Left lung (tissue), 10 donors: Measurements from ENCODE around the gene CFAP54. TPM values are rescaled to one million over a fixed set of nuclear protein-coding genes. Genes with fewer than 3 reads are reported as not detected.
"Not testable (repeated sequence)": the region's sequence is repeated elsewhere in the genome, so short reads cannot be mapped to it uniquely, and the experiment has no call there.

Experiments used
- ATAC-seq: fragments of 200-7000 bp; cut with Tn5 transposase; one replicate; pipeline ENCODE4 v1.9.1; 2020; ENCODE audit warnings: moderate library complexity
- DNase-seq, 4 donors: peaks; one replicate each; pipeline ENCODE4 v3.0.0-alpha.2; 2013 to 2020
- H3K27ac ChIP-seq, 2 donors: fragments of 200-600 bp; sonication (generic) in 1 of 2; one replicate each; pipeline versions ENCODE4 v1.5.0 to v1.8.0; 2020 to 2021
- H3K27me3 ChIP-seq, 2 donors: fragments of 200-600 bp; sonication (generic) in 1 of 2; one replicate each; pipeline versions ENCODE4 v1.5.0 to v1.8.0; 2020 to 2021
- H3K36me3 ChIP-seq, 2 donors: fragments of 200-600 bp; sonication (generic) in 1 of 2; one replicate each; pipeline versions ENCODE4 v1.5.0 to v1.8.0; 2020 to 2021
- H3K4me1 ChIP-seq, 2 donors: fragments of 200-600 bp; one replicate each; pipeline ENCODE4 v1.8.0; 2021
- H3K4me3 ChIP-seq, 2 donors: fragments of 200-600 bp; sonication (generic) in 1 of 2; one replicate each; pipeline versions ENCODE4 v1.5.0 to v1.8.0; 2020 to 2021; ENCODE audit warnings: mild to moderate bottlenecking in 1 of 2
- H3K9me3 ChIP-seq, 2 donors: fragments of 200-600 bp; sonication (generic) in 1 of 2; one replicate each; pipeline versions ENCODE4 v1.5.0 to v1.8.0; 2020 to 2021
- CTCF ChIP-seq, 2 donors: fragments of 200-600 bp; sonication (generic) in 1 of 2; IDR thresholded peaks; one replicate each; pipeline versions ENCODE4 v1.5.0 to v1.8.0; 2021; ENCODE audit warnings: antibody characterized with exemption in 2 of 2
- intact Hi-C, 2 donors: fragments of 100-400 bp; cut with DNase I; formaldehyde crosslinking; loops; one replicate each; pipeline versions ENCODE4 v1.11.2 to v1.14.2; 2022
- polyA plus RNA-seq, 6 donors: library from polyadenylated mRNA; unstranded; fragments of 120-200 nt; gene quantifications; one replicate each; pipeline ENCODE4 v1.2.1, GENCODE V29; 2013; ENCODE audit not compliant: insufficient read length in 6 of 6
- total RNA-seq, 2 donors: library from RNA; stranded (reverse); fragmentation: NEBNext Ultra II Directional; extraction: Animal tissue kit (Norgen Biotek cat#: 25700); gene quantifications; one replicate each; pipeline ENCODE4 v1.2.1, GENCODE V29; 2021
- donor health status: DM: no; HTN: yes; CAD: no.
- donor health status: DM: no; HTN: no; CAD: no.

CFAP54 gene
- total and polyA plus RNA-seq, 8 donors: 1.1 to 3.7 (median 2.6) TPM

GRCh38 chr12:96493106-96493505, 3.7 kb downstream of the CFAP54 start:
- Histone ChIP-seq H3K4me1 (peaks cover 3 to 12% of the 10 kb centered on the region in 2 donors), H3K27ac (no peak overlapping the region), H3K4me3 (no peak overlapping the region), H3K9me3 (no peaks in the 10 kb centered on the region), H3K36me3 (no peaks in the 10 kb centered on the region), H3K27me3 (peaks cover 0 to 11% of the 10 kb centered on the region in 2 donors)
- intact Hi-C loops: no loop called here
- DNase-seq (no peak), ATAC-seq (no peak)
- TF ChIP-seq CTCF (IDR thresholded peaks at IDR 0.05): no peak

- H3K9me3 ChIP-seq, H3K36me3 ChIP-seq, H3K27ac ChIP-seq, H3K4me3 ChIP-seq, intact Hi-C loops, H3K4me1 ChIP-seq, DNase-seq, ATAC-seq: not testable (repeated sequence)
- peaks cover 0 to 11% of the 10 kb centered on the region in 2 donors for H3K27me3 ChIP-seq
Measured at GRCh38 chr12:96494154-96494553, 4.8 kb downstream of the CFAP54 start.

- H3K27me3 ChIP-seq: peaks cover 0 to 4% of the 10 kb centered on the region in 2 donors
- intact Hi-C loops: no loop called here
- H3K4me3 ChIP-seq: no peak overlapping the region
- DNase-seq (no peak), ATAC-seq (no peak)
- H3K9me3 ChIP-seq: no peaks in the 10 kb centered on the region
- no peaks in the 10 kb centered on the region for H3K36me3 ChIP-seq
- H3K4me1 ChIP-seq: peaks cover 0 to under 1% of the 10 kb centered on the region in 2 donors
- no peak overlapping the region for H3K27ac ChIP-seq
- TF ChIP-seq CTCF (IDR thresholded peaks at IDR 0.05): no peak
Measured at GRCh38 chr12:96495155-96495554, 5.8 kb downstream of the CFAP54 start.

- no peak for DNase-seq
- H3K27ac ChIP-seq: no peak overlapping the region
- no peak overlapping the region for H3K4me3 ChIP-seq
- H3K4me1 ChIP-seq: peaks cover 5 to 9% of the 10 kb centered on the region in 2 donors
- intact Hi-C loops: no loop called here
- no peaks in the 10 kb centered on the region for H3K27me3 ChIP-seq
- H3K36me3 ChIP-seq: no peaks in the 10 kb centered on the region
- ATAC-seq: no peak
- TF ChIP-seq CTCF (IDR thresholded peaks at IDR 0.05): no peak
- no peaks in the 10 kb centered on the region for H3K9me3 ChIP-seq
Measured at GRCh38 chr12:96495841-96496545, 6.6 kb downstream of the CFAP54 start.

- ATAC-seq (no peak), DNase-seq (no peak)
- H3K36me3 ChIP-seq: no peaks in the 10 kb centered on the region
- intact Hi-C loops: no loop called here
- H3K27me3 ChIP-seq: no peaks in the 10 kb centered on the region
- no peak overlapping the region for H3K27ac ChIP-seq
- peaks cover 13 to 18% of the 10 kb centered on the region in 2 donors for H3K4me1 ChIP-seq
- TF ChIP-seq CTCF (IDR thresholded peaks at IDR 0.05): no peak
- no peak overlapping the region for H3K4me3 ChIP-seq
- H3K9me3 ChIP-seq: no peaks in the 10 kb centered on the region
Measured at GRCh38 chr12:96496944-96497343, 7.6 kb downstream of the CFAP54 start.

- no peaks in the 10 kb centered on the region for H3K9me3 ChIP-seq
- intact Hi-C loops: no loop called here
- ATAC-seq (no peak), DNase-seq (no peak)
- H3K4me1 ChIP-seq: peaks cover 13 to 26% of the 10 kb centered on the region in 2 donors
- H3K27me3 ChIP-seq: no peaks in the 10 kb centered on the region
- H3K4me3 ChIP-seq: no peak overlapping the region
- TF ChIP-seq CTCF (IDR thresholded peaks at IDR 0.05): no peak
- no peaks in the 10 kb centered on the region for H3K36me3 ChIP-seq
- H3K27ac ChIP-seq: no peak overlapping the region
Measured at GRCh38 chr12:96497855-96498254, 8.5 kb downstream of the CFAP54 start.
